ENCODE results near the gene HINT1.

- no peak for TF ChIP-seq CTCF (IDR thresholded peaks at IDR 0.05)
- no peak for TF ChIP-seq POLR2A (IDR thresholded peaks at IDR 0.05)
Observed at GRCh38 chr5:131214609-131215227, 49.7 kb upstream of the HINT1 start.

Data from Peyer's patch (tissue), 4 donors.